ENCODE results near the gene CHGA. TPM values are rescaled to one million over a fixed set of nuclear protein-coding genes. Genes with fewer than 3 reads are reported as not detected.

The CHGA gene
- total and polyA plus RNA-seq, 2 of the 8 experiments (the other 6 are each of a cell fraction or from before 2014, with no cell fraction given): 17.5 to 28.2 TPM

DNA sequence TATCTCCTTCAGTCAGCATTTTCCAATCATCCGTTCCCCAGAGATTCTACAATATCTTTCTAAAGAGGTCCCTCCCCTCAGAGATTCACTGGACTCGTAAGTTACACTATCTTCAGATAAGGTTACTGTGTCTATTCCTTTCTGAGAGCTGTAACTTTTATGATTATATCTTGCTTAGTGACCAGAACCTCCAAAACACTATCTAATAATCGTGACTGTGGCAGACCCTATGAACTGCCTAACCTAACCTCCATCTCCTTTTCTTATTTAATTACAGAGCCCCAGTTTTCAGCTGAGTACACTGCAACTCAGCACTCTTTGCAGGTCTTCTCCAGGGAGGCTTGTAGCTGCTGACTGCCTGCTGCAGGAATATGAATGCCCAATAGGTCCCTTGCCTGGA lies 38.5 kb upstream of the CHGA start (continued):
- TF ChIP-seq EP300 (IDR thresholded peaks at IDR 0.05; ENCODE audit: borderline replicate concordance in 1 of 2, low read depth in 2 of 2, low read length in 2 of 2): no peak
- TF ChIP-seq BACH1 (IDR thresholded peaks at IDR 0.05; ENCODE audit: low read length): no peak
- no peak for TF ChIP-seq CREB1 (IDR thresholded peaks at IDR 0.05)
- TF ChIP-seq KDM5A (IDR thresholded peaks at IDR 0.05; ENCODE audit: low read length): no peak
- no peak for TF ChIP-seq RAD21 (IDR thresholded peaks at IDR 0.05 in 1 of 2, conservative IDR thresholded peaks at IDR 0.05 in 1 of 2; ENCODE audit: low read depth in 2 of 2, low read length in 2 of 2)

Data from H1 (cell line).